GM18909 (cell line): Measurements from ENCODE around the gene SRSF8.
"Not testable (repeated sequence)": the region's sequence is repeated elsewhere in the genome, so short reads cannot be mapped to it uniquely, and the experiment has no call there.

Experiments
- ATAC-seq: cut with Tn5 transposase; IDR thresholded peaks from one replicate; pipeline ENCODE4 v1.9.1; 2021; ENCODE audit warnings: mild to moderate bottlenecking; ENCODE audit not compliant: unreplicated experiment, poor library complexity

SRSF8 gene

GRCh38 chr11:95092549-95093324, 26.0 kb downstream of the SRSF8 start:
- peak; percentile 19 for ATAC-seq

- ATAC-seq, result peak; percentile 18
Measured at GRCh38 chr11:95093548-95093947, 26.8 kb downstream of the SRSF8 start.

GRCh38 chr11:95095858-95096587, 29.3 kb downstream of the SRSF8 start:
- peak; percentile 87 for ATAC-seq

- ATAC-seq, result no peak
Measured at GRCh38 chr11:95097209-95097608, 30.5 kb downstream of the SRSF8 start.

GRCh38 chr11:95098826-95099225, 32.1 kb downstream of the SRSF8 start:
- ATAC-seq, result no peak

- ATAC-seq, result no peak
Measured at GRCh38 chr11:95100191-95100648, 33.5 kb downstream of the SRSF8 start.

- ATAC-seq, result no peak
Measured at GRCh38 chr11:95100856-95101507, 34.3 kb downstream of the SRSF8 start.

GRCh38 chr11:95101935-95102334, 35.2 kb downstream of the SRSF8 start:
- no peak for ATAC-seq

- no peak for ATAC-seq
Measured at GRCh38 chr11:95102733-95103132, 36.0 kb downstream of the SRSF8 start.

- ATAC-seq, result no peak
Measured at GRCh38 chr11:95103701-95104100, 37.0 kb downstream of the SRSF8 start.

GRCh38 chr11:95104121-95104830, 37.6 kb downstream of the SRSF8 start:
- ATAC-seq, result no peak

GRCh38 chr11:95104856-95105255, 38.1 kb downstream of the SRSF8 start:
- ATAC-seq, result no peak

- no peak for ATAC-seq
Measured at GRCh38 chr11:95108159-95108611, 41.5 kb downstream of the SRSF8 start.

GRCh38 chr11:95108671-95109551, 42.2 kb downstream of the SRSF8 start:
- ATAC-seq, result no peak

- ATAC-seq, result not testable (repeated sequence)
Measured at GRCh38 chr11:95111471-95111870, 44.8 kb downstream of the SRSF8 start.

- no peak for ATAC-seq
Measured at GRCh38 chr11:95111923-95112540, 45.3 kb downstream of the SRSF8 start.

- no peak for ATAC-seq
Measured at GRCh38 chr11:95115597-95115996, 48.9 kb downstream of the SRSF8 start.

- no peak for ATAC-seq
Measured at GRCh38 chr11:95119361-95120060, 52.8 kb downstream of the SRSF8 start.
